Glomerular endothelial cell (primary cell): ENCODE results near the gene GLP1R. TPM values are rescaled to one million over a fixed set of nuclear protein-coding genes. Genes with fewer than 3 reads are reported as not detected.

ENCODE experiments used
- DNase-seq: peaks from one replicate; pipeline ENCODE4 v3.0.0-alpha.2; 2011; ENCODE audit warnings: low read depth, low spot score; ENCODE audit errors: extremely low read depth
- total RNA-seq: library from RNA; depleted of rRNA; stranded (reverse); fragments of >200 nt; gene quantifications from 2 replicates; pipeline ENCODE4 v1.2.3, GENCODE V29; 2015

GLP1R gene
- total RNA-seq, 1 donor from 2014 or later: not detected

DNA sequence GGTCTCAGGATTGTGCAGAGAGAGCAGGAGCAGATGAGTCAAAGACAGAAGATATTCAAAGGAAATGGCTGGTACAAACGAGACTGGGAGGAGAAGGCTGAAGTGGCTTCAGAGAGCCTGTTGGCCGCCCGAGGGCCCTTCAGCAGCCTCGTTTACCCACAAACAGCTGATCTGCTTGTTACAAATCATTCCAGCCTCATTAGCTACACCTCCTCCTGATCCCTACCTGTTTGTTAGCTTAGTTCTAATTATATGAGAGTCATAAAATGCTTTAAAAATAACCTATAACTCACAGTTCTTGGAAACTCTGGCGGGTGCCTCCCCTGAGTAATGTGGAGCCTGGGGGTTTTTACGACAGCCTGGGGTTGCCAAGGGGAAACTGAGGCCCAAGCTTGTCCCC lies 12.6 kb downstream of the GLP1R start:
- DNase-seq: no peak

DNA sequence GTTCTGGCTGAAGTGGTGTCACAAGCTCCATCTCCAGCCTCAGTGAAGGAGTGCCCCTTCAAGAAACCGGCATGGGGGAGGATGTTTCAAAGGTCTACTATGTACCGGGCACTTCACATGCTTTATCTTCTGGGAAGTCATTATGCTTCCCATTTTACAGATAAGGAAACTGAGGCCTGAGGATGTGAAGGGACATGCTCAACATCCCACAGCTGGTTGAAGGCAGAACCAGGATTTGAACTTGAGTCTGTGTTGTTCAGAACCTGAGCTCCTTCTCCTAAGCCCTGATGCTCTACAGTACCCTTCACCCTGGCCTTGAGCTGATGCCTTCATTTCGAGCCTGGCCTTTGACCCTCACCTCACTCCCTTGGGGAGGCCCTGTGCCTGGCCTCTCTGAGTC lies 13.0 kb downstream of the GLP1R start:
- DNase-seq: no peak

DNA sequence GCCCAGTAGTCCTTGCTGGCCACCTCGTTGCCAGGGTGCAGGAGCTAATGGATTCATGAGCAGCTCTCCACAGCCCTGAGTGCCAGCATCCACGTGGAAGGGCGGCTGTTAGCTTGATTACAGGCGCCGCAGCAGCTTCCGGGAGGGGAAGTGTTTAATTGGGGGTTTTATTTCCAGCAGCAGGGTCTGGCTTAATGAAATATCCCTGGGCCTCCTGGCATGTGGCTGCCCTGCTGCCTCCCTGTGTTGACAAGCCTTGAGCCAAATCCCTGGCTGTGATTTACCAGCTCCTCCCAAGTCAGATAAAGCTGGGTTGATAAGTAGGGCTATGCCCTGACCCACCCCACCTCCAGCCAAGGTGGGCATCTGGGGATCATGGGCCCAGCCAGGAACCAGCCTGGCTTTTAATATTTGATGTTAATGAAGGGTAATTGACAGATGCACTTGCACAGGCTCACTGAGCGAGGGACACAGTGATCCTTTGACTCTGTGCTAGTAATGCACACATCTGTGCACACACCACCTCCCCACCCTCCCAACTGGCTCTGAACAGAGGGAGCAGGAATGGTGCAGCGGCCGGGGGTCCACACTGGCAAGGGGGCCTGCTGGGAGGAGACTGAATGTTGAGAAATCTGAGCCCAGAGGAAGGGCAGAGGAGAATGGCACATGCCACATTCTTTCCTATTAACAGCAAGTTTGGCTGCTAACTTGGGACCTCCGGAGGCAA lies 13.6 kb downstream of the GLP1R start:
- no peak for DNase-seq

DNA sequence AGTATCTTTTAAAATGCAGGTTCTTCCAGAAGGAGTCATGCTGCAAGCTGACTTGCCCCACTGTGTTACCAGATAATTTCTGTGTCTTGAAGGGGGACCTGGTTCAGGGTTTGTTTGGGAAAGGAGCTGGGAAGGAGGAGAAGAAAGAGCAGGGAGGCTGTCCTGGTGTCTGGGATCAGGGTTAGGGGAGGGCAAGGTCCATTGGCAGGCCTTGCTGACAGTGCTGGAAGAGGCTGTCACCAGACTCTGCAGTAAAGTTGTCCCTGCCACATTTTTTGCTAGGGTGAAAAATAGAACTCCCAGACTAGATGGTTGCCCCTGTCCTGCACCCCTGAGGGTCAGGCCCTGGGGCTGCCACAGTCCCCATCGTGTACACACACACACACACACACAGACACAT lies 14.9 kb downstream of the GLP1R start:
- no peak for DNase-seq

DNA sequence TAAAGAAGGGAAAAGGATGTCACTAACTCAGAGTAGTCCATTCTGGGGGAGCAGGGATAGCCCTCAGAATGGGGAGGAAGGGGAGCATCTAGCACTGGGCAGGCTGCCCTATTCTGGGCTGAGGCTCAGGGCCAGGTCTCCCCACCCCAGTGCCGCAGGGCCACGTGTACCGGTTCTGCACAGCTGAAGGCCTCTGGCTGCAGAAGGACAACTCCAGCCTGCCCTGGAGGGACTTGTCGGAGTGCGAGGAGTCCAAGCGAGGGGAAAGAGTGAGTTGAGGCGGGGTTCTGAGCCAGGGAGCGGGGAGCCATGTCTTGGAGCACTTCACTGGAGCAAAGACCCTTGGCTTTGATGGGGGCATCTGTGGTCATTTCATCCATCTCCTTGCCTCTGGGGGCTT lies 17.0 kb downstream of the GLP1R start:
- DNase-seq: no peak

DNA sequence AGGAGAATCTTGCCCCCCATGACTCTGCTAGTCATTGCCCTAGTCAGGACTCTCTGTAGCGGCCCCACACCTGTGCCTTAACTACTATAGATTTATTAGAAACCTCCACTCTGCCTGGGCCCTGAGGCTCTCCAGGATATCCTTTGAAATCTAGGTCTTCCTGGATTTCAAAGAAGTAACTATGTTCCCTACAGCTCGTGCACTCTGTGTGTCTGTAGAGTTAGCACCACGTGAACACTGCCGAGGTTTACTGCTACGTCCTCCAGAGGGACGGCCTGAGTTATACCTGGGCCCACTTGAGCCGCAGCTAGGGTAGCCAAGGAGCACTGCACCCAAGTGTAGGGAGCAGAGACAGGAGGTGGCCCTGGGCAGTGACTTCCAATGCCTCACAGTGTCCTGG lies 19.8 kb downstream of the GLP1R start:
- DNase-seq: no peak

DNA sequence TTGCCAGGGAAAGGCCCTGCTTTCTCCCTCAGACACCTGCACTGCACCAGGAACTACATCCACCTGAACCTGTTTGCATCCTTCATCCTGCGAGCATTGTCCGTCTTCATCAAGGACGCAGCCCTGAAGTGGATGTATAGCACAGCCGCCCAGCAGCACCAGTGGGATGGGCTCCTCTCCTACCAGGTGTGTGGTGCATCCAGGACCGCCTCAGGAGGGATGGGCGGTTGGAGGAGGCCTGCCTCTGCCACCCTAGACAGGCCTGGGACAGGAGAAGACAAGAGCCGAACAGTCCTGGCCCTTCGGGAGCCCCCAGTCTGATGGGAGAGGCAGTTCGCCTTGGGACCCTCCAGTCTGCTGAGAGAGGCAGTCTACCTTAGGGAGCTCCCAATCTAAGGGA lies 24.2 kb downstream of the GLP1R start:
- no peak for DNase-seq

DNA sequence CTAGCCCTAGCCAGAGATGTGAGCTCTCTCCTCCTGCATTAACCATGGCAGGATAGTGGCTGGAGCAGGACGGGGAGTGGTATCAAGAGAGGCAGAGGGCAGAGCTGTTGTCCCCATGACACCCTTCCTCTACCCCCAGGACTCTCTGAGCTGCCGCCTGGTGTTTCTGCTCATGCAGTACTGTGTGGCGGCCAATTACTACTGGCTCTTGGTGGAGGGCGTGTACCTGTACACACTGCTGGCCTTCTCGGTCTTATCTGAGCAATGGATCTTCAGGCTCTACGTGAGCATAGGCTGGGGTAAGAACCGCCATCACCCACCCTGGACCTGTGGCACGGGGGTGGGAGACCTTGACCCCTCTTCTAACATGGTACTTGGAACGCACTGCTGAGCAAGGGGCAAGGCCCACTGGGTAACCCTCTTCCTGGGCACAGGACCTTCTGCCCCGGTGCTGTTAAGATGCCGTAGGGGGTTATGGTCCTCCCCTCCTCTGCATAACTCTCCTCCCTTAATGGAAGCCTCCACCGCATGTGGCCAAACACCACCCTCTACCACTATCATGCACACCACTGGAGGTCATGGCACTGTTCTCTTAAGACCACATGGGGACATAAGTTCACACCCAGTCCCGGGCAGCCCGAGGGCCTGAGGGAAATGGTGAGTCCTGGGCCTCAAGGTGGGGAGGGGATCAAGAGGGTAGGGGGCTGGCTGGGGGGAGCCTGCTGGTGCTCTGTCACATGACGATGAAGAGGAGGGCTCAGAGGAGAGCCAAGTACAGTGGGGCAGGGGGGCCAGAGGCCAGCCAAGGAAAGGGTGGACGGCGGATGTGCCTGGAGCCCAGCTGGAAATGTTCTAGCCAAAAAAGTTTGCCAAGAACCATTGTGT lies 25.1 kb downstream of the GLP1R start:
- no peak for DNase-seq

DNA sequence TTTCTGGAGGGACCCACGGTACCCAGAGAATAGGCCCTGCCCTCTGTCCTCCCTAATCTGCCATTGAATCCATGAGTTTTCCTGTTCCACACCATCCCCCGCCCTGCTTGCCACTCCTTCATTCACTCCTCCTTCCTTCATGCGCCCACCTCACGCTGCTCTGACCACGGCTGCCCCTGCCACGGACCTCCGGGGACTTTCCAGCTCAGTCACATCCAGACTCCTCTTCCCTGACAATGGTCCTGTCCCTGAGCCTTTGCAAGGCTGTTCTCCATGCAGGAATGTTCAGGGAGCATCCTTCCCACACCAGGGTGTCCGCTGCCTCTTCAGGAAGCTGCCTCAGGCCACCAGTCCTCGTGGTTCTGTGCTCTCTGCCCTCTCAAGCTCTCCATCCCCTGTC lies 25.9 kb downstream of the GLP1R start:
- no peak for DNase-seq

DNA sequence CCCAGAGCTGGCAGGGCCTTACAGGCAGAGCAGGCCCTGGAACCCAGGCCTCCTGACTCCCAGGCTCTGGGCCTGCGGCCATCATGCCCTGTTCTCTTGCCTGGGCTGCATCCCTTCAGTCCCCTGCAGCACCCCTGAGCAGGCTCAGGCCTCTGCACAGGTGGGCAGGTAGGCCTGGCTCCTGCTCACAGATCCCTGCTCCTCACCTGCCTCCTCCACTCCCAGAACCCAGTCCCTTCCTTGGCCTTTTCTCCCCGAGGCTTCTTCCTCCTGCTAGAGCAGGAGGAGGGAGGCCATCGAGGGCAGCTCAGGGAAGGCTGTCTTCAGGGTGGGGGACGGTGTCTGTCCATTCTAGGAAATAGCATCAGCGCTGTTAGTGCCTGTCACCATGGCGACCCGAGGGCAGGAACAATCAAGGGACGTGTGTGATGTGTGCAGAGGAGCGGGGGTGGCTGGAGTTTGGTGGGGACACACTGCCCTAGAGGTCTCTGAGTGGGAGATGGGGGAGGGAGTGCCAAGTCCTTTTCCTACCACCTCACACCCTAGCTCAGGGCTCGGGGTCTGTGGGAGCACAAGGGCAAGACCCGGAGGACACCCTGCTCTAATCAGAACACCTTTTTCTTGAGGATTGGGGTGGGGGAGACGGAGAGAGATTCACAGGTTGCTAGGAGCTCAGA lies 26.6 kb downstream of the GLP1R start:
- DNase-seq: no peak

DNA sequence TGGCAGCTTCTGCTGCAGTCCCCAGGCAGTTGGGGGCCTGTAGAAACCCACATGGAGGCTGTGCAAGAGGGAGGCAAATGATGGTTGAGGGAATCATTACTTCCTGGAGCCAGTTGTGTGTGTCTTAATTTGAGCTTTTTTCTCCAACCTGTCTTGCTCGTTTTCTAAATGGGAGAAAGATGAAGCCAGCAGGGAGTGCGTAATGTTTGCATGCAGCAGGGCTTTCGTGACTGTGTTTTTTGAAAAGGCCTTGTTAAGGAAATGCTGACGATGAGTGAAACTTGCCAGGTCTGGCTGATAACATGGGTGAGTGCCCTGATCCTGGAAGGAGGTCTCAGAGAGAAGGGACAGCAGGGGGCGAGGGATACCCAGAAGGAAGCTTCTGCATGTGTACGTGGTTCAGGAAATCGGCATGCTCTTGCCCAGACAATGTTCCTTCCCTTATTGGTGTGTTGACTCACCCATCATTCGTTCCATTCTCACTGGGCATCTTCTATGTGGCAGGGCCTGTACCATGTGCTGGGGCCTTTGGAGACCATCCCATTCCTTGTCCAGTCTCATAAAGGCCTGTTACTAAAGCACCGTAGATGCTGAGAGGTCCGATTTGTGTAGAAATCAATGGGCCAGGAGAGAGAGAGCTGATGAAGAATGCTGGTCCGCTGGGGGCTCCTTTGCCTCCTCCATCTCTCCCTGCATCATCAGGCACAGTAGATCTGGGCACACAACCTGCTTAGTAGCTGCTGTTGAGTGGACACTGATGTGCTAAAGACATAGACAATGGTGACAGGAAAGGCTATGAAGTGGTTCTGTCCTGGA lies 27.4 kb downstream of the GLP1R start:
- DNase-seq: no peak

DNA sequence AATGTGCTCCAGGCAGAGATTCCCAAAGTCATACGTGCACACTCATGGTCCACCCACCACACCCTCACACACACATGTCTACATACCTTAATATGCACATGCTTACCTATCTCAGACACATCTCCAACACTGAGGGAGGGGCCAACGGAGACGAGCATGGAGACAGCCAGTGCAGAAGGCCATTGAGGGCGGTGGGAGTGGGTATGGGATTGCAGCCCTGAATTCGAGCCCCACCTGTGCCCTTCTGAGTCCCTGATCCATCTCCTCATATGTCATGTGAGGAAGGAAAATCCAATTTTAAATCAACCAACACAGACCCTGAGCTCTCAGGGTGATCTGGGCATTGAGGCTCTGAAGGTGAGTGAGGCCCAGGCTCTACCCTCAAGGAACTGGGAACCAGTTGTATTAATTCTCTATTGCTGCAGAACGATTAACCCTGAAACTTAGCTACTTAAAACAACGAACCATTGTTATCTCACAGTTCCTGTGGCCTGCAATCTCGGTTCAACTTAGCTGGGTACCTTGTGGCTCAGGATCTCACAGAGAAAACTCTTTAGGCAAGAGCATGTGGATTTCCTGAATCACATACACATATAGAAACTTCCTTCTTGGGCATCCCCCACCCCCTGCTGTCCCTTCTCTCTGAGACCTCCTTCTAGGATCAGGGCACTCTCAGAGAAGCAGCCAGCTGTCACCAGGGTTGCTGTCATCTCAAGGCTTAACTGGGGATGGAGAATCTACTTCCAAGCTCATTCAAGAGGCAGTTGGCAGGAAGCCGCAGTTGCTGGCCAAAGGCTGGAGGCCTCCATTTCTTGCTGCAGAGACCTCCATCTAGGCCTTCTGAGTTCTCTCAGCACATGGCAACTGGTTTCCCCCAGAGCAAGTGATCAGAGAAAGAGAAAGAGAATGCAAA lies 28.3 kb downstream of the GLP1R start:
- DNase-seq: no peak

DNA sequence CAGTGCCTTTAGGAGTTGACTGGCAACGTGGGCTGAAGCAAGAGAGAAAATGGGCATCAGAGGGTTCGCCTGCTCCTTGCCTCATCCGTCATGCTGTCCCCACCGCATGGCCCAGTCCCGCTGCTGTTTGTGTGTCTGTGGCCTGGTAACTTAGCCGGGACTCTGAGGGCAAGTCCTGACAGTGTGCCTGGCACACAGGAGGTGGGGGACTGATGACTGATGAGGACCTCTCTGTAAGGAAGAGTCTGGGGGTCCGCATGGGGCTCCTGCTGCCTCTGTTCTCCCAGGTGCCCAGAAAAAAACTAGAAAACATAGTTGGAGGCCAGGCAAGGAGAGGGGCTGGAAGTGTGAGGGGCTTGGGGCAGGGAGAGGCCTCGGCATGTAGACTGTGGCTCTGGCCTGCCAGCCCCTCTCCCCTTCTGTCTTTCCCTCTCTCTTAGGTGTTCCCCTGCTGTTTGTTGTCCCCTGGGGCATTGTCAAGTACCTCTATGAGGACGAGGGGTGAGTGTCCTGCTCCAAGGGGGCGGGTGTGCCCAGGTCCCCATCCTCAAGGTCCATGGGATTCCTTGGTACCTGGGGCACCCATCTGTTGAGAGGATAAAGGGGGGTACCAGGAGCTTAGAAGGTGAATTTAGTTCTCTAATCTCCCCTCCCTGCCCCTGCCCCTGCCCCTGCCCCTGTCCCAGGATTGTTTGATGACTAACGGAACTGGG lies 29.5 kb downstream of the GLP1R start:
- DNase-seq: no peak

DNA sequence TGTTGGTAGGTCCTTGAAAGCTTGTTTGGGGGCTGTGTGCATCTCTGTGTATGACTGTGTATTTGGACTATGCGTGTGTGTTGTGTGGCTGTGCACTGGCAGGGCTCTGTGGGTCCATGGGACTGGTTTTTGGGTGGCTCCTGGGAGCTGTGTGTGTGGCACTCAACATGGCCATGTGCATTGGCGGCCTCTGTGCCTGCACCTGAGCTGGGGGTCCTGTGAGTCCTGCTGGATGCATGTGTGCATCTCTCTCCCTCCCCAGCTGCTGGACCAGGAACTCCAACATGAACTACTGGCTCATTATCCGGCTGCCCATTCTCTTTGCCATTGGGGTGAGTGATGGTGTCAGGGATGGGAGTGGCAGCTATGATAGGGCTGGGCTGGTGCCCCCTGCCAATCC lies 30.1 kb downstream of the GLP1R start:
- no peak for DNase-seq

DNA sequence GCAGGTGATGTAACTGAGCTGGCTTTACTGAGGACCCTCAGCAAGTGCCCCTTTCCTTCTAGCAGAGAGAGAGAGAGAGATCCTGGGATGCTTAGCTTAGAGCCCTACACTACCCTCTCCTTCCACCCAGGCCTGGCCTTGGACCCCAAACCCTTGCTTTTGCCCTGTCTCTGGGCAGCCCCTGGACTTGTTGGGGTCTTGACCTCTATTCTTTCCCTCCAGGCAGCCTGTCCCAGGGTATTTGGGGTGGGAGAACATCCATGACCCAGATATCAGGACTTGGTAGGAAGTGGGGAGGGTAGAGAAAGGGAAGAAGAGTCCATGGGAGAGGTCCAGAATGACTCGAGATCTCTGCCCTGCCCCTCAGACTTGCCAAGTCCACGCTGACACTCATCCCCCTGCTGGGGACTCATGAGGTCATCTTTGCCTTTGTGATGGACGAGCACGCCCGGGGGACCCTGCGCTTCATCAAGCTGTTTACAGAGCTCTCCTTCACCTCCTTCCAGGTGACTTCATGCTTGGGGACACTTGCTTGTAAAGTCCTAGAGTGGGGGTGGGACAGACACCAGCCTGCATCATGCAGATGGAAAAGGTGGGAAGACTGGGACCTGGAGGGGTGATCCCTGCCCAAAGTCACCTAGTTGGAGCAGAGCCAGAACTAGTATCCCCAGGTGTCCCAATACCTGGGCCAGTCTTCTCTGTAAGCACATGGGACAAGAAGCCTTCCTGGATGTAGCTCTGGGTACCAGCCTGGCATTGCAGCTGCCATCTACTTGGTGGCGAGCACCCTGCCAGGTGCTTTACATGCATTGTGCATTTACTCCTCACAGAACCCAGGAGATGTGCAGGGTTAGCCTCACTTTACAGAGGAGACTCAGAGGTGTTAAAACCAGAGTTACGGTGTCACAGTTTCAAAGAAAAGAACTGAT lies 30.9 kb downstream of the GLP1R start:
- no peak for DNase-seq

DNA sequence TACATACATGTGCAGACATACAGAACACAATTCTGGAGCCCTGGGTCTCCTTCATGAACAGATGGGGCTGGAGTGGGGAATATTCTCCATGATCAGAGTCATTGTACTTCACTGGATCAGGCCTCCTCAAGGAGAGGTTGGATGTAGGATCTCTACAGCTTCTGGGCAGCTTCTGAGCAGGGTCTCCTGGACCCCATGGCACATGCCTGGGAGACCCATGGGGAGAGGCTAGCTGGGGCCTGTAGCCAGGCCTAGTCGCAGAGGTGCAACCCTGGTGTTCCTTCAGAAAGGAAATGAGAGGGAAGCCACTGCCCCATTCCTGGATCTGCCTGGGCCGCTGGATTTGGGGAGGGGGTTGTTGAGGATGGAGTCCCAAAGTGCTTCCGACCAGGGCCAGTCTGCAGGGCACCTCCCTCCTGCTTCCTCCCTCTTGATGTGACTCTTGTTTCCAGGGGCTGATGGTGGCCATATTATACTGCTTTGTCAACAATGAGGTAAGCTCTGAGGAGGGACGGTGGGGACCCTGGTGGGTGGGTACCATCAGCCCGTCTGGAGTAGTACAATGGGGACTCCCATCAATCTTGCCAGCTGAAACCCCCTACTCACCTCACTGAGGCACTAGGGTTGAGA lies 31.8 kb downstream of the GLP1R start:
- DNase-seq: no peak

DNA sequence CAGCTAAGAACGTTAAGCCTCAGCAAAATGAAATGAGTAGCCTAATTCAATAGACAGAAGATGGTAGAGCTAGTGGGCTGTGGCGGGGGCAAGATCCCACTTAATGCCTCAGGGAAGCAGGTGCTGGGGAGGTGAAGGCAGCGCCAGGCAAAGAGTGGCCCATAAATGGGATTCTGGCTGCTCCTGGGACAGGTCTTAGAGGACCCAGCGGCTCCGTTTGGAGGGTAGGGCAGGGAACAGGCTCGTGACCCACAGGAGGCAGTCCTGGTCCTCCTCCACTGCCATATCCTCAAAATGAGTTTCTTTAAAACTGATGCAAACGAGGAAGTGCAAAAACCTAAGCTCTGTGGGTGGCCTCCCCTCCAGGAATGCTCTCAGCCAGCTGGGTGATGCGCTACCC lies 33.7 kb downstream of the GLP1R start:
- DNase-seq: no peak

DNA sequence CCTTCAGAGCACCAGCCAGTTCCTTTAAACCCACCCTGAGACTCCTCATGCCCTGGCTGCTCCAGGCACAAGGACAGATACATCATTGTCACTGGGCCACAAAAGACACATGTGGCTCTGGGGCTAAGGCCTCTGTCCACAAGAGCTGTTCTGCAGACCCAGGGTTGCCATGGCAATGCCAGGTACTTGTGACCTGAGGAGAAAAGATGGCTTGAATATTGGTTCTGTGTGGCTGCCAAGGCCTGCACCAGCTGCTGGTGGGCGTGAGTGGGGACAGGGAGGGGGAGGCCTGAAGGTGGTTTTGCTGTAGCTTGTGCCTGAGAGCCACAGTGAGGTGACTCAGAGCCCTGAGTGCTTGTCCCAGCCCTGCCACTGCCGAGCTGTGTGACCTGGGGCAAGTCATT lies 34.7 kb downstream of the GLP1R start:
- DNase-seq: no peak
